Measurements from ENCODE around the gene HS3ST6.
"Not testable (repeated sequence)": the region's sequence is repeated elsewhere in the genome, so short reads cannot be mapped to it uniquely, and the experiment has no call there.

Gene HS3ST6

DNA sequence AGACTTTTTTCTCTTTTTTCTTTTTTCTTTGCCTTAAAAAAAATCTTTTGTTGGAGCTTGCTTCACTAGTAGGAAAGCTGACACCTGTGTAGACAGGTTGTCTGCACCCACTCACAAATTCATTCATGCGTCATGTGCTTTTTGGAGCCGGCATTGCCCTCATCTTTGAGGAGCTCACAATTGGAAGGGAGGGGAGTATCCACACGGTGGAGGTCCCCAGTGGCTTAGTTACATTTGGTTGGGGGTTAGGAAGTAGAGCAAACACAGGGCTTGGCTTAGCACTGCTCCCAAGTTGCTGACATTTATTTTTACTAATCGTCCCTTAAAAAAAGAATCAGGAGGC, 27.5 kb downstream of the HS3ST6 start:
- Histone ChIP-seq H3K4me1 (ENCODE audit: control insufficient read depth, insufficient read depth, low read length) (no peaks in the 10 kb centered on the region), H3K9ac (ENCODE audit: low read length) (no peak overlapping the region), H3K9me3 (ENCODE audit: control insufficient read depth, low read length) (no peaks in the 10 kb centered on the region), H3K27me3 (ENCODE audit: control insufficient read depth, insufficient read depth, low read length) (peaks cover 16% of the 10 kb centered on the region), H3K4me3 (ENCODE audit: low read length) (no peak overlapping the region), H3K36me3 (ENCODE audit: control insufficient read depth, insufficient read depth, low read length) (no peaks in the 10 kb centered on the region)

DNA sequence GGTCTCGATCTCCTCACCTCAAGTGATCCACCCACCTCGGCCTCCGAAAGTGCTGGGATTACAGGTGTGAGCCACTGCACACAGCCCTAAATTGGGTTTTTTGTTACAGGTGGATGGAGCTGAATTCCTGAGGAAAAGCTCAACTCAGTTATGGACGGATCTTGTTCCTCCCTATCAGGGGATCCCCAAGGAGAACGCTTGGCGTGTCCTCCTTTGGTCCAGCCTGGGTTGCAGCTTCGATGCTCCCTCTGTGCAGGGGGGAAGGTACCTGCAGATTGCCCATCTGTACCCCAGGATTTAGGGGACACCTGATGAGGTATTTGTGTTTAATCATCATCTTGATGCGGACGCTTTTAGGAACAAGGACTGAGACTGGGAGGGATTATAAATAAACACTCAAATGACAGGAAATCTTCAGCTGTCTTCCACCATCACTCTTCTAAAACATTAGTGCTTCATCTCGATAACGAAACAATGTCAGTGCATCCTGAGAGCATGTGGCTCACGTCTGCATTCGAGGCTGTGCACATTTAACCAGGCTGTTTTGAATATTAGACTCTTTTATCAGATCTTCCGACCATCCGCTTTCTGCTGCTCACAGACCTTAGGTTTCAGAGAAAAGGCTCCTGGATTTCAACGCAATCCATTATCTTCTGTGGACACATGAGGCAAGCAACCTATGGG, 28.0 kb downstream of the HS3ST6 start:
- no peak overlapping the region for H3K9ac ChIP-seq (ENCODE audit: low read length)
- no peaks in the 10 kb centered on the region for H3K36me3 ChIP-seq (ENCODE audit: control insufficient read depth, insufficient read depth, low read length)
- no peaks in the 10 kb centered on the region for H3K9me3 ChIP-seq (ENCODE audit: control insufficient read depth, low read length)
- no peak overlapping the region for H3K4me3 ChIP-seq (ENCODE audit: low read length)
- H3K27me3 ChIP-seq (ENCODE audit: control insufficient read depth, insufficient read depth, low read length) = peaks cover 16% of the 10 kb centered on the region
- no peaks in the 10 kb centered on the region for H3K4me1 ChIP-seq (ENCODE audit: control insufficient read depth, insufficient read depth, low read length)

DNA sequence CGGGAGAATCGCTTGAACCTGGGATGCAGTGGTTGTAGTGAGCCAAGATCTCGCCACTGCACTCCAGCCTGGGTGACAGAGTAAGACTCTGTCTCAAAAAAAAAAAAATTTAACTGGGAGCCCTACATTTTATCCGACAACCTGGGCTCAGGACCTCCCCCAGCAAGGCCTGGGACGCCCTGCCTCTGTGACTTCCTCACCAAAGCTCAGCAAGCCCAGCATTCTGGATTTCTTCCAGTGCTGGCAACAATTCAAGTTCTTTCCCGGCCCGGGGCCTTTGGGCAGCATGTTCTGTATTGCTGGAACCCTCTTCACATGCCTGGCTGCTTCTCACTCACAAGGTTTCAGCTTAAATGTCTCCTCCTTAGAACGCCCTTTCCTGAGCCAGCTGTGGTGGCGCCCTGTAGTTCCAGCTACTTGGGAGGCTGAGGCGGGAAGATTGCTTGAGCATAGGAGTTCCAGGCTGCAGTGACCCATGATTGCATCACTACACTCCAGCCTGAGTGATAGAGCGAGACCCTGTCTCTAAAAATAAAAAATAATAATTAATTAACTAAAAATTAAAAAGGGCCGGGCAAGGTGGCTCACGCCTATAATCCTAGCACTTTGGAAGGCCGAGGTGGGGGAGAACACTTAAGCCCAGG, 30.4 kb downstream of the HS3ST6 start:
- H3K4me3 ChIP-seq (ENCODE audit: low read length) = no peak overlapping the region
- H3K36me3 ChIP-seq (ENCODE audit: control insufficient read depth, insufficient read depth, low read length) = no peaks in the 10 kb centered on the region
- H3K9ac ChIP-seq (ENCODE audit: low read length) = no peak overlapping the region
- H3K27me3 ChIP-seq (ENCODE audit: control insufficient read depth, insufficient read depth, low read length) = peaks cover 15% of the 10 kb centered on the region
- H3K4me1 ChIP-seq (ENCODE audit: control insufficient read depth, insufficient read depth, low read length) = no peaks in the 10 kb centered on the region
- H3K9me3 ChIP-seq (ENCODE audit: control insufficient read depth, low read length) = no peaks in the 10 kb centered on the region

- H3K36me3 ChIP-seq (ENCODE audit: control insufficient read depth, insufficient read depth, low read length) = no peaks in the 10 kb centered on the region
- H3K9me3 ChIP-seq (ENCODE audit: control insufficient read depth, low read length) = no peaks in the 10 kb centered on the region
- H3K4me3 ChIP-seq (ENCODE audit: low read length) = no peak overlapping the region
- H3K9ac ChIP-seq (ENCODE audit: low read length) = no peak overlapping the region
- H3K27me3 ChIP-seq (ENCODE audit: control insufficient read depth, insufficient read depth, low read length) = peaks cover 4% of the 10 kb centered on the region
- H3K4me1 ChIP-seq (ENCODE audit: control insufficient read depth, insufficient read depth, low read length) = no peaks in the 10 kb centered on the region
Observed at GRCh38 chr16:1884889-1885288, 33.3 kb downstream of the HS3ST6 start.

DNA sequence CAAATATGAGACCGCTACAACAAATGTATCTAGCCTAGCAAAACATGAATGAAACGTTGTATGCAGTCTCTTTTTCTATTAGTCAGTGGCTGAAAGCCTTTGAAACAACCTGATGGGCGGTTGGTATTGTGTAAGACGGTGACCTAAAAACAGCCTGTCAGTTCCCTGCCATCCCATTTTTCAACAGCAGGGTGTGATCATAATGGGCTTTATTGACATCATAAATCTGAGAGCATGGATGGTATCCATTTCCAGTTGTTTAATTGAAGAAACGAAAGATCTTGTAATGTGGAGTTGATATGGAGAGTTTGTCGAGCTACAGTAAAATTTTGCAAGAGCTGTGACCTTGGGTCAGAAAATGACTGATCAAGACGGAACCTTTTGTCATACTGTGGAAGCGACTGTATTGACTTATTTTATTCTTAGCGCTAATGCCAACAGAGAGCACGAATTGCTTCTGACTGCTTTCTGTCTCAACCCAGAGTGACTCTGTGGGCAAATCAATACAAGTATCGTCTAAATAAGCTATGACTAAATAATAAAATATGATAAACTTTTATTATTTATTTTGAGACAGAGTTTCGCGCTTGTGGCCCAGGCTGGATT, 34.0 kb downstream of the HS3ST6 start:
- H3K27me3 ChIP-seq (ENCODE audit: control insufficient read depth, insufficient read depth, low read length) = peaks cover 4% of the 10 kb centered on the region
- H3K9me3 ChIP-seq (ENCODE audit: control insufficient read depth, low read length) = no peaks in the 10 kb centered on the region
- H3K9ac ChIP-seq (ENCODE audit: low read length) = no peak overlapping the region
- H3K4me3 ChIP-seq (ENCODE audit: low read length) = no peak overlapping the region
- H3K4me1 ChIP-seq (ENCODE audit: control insufficient read depth, insufficient read depth, low read length) = no peaks in the 10 kb centered on the region
- no peaks in the 10 kb centered on the region for H3K36me3 ChIP-seq (ENCODE audit: control insufficient read depth, insufficient read depth, low read length)

GRCh38 chr16:1881172-1881571, 37.0 kb downstream of the HS3ST6 start:
- not testable (repeated sequence) for H3K9me3 ChIP-seq (ENCODE audit: control insufficient read depth, low read length); H3K4me1 ChIP-seq (ENCODE audit: control insufficient read depth, insufficient read depth, low read length); H3K9ac ChIP-seq (ENCODE audit: low read length); H3K4me3 ChIP-seq (ENCODE audit: low read length); H3K36me3 ChIP-seq (ENCODE audit: control insufficient read depth, insufficient read depth, low read length)
- H3K27me3 ChIP-seq (ENCODE audit: control insufficient read depth, insufficient read depth, low read length) = peaks cover 12% of the 10 kb centered on the region

GRCh38 chr16:1879477-1879876, 38.7 kb downstream of the HS3ST6 start:
- Histone ChIP-seq H3K9ac (ENCODE audit: low read length) (no peak overlapping the region), H3K4me3 (ENCODE audit: low read length) (no peak overlapping the region), H3K4me1 (ENCODE audit: control insufficient read depth, insufficient read depth, low read length) (no peaks in the 10 kb centered on the region), H3K9me3 (ENCODE audit: control insufficient read depth, low read length) (no peaks in the 10 kb centered on the region), H3K27me3 (ENCODE audit: control insufficient read depth, insufficient read depth, low read length) (peaks cover 8% of the 10 kb centered on the region), H3K36me3 (ENCODE audit: control insufficient read depth, insufficient read depth, low read length) (no peaks in the 10 kb centered on the region)

DNA sequence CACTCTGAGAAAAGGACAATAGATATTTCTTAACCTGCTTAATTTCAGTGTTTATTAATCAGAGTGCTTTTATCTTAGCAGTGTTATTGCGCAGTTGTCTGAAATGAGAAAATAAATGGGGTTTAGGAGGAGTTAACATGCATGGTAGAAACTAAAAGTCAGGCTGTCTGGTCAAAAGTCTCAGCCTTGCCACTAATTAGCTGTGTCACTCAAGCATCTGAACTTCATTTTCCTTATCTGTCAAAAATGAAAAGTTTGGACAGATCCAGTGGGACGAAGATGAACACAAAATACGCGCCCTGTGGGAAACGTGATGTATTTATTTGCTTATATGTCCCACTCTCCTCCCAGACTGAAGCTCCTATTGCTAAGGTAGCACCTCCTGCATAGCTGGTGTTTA, 40.0 kb downstream of the HS3ST6 start:
- Histone ChIP-seq H3K9me3 (ENCODE audit: control insufficient read depth, low read length) (no peaks in the 10 kb centered on the region), H3K27me3 (ENCODE audit: control insufficient read depth, insufficient read depth, low read length) (peaks cover 8% of the 10 kb centered on the region), H3K4me3 (ENCODE audit: low read length) (no peak overlapping the region), H3K9ac (ENCODE audit: low read length) (no peak overlapping the region), H3K36me3 (ENCODE audit: control insufficient read depth, insufficient read depth, low read length) (no peaks in the 10 kb centered on the region), H3K4me1 (ENCODE audit: control insufficient read depth, insufficient read depth, low read length) (no peaks in the 10 kb centered on the region)

GRCh38 chr16:1877804-1878203, 40.4 kb downstream of the HS3ST6 start:
- Histone ChIP-seq H3K27me3 (ENCODE audit: control insufficient read depth, insufficient read depth, low read length) (peaks cover 8% of the 10 kb centered on the region), H3K9ac (ENCODE audit: low read length) (no peak overlapping the region), H3K36me3 (ENCODE audit: control insufficient read depth, insufficient read depth, low read length) (no peaks in the 10 kb centered on the region), H3K4me1 (ENCODE audit: control insufficient read depth, insufficient read depth, low read length) (no peaks in the 10 kb centered on the region), H3K4me3 (ENCODE audit: low read length) (no peak overlapping the region), H3K9me3 (ENCODE audit: control insufficient read depth, low read length) (no peaks in the 10 kb centered on the region)

GRCh38 chr16:1877089-1877488, 41.1 kb downstream of the HS3ST6 start:
- H3K27me3 ChIP-seq (ENCODE audit: control insufficient read depth, insufficient read depth, low read length) = peaks cover 15% of the 10 kb centered on the region
- H3K36me3 ChIP-seq (ENCODE audit: control insufficient read depth, insufficient read depth, low read length) = no peaks in the 10 kb centered on the region
- no peak overlapping the region for H3K4me3 ChIP-seq (ENCODE audit: low read length)
- no peak overlapping the region for H3K9ac ChIP-seq (ENCODE audit: low read length)
- H3K9me3 ChIP-seq (ENCODE audit: control insufficient read depth, low read length) = no peaks in the 10 kb centered on the region
- no peaks in the 10 kb centered on the region for H3K4me1 ChIP-seq (ENCODE audit: control insufficient read depth, insufficient read depth, low read length)

GRCh38 chr16:1876468-1876867, 41.7 kb downstream of the HS3ST6 start:
- H3K36me3 ChIP-seq (ENCODE audit: control insufficient read depth, insufficient read depth, low read length) = no peaks in the 10 kb centered on the region
- H3K27me3 ChIP-seq (ENCODE audit: control insufficient read depth, insufficient read depth, low read length) = peaks cover 19% of the 10 kb centered on the region
- no peaks in the 10 kb centered on the region for H3K4me1 ChIP-seq (ENCODE audit: control insufficient read depth, insufficient read depth, low read length)
- H3K4me3 ChIP-seq (ENCODE audit: low read length) = no peak overlapping the region
- no peak overlapping the region for H3K9ac ChIP-seq (ENCODE audit: low read length)
- no peaks in the 10 kb centered on the region for H3K9me3 ChIP-seq (ENCODE audit: control insufficient read depth, low read length)

DNA sequence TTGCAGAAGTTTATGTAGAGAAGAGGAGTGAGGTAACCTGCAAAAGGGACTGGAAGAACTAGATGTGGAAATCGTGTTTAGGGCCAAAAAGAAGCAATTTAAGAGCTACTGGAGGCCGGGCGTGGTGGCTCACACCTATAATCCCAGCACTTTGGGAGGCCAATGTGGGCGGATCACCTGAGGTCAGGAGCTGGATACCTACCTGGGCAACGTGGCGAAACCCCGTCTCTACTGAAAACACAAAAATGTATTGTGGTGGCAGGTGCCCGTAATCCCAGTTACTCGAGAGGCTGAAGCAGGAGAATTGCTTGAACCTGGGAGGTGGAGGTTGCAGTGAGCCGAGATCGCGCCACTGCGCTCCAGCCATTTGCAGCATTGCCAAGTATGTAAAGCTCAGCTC, 42.1 kb downstream of the HS3ST6 start:
- not testable (repeated sequence) for H3K36me3 ChIP-seq (ENCODE audit: control insufficient read depth, insufficient read depth, low read length); H3K4me1 ChIP-seq (ENCODE audit: control insufficient read depth, insufficient read depth, low read length); H3K9me3 ChIP-seq (ENCODE audit: control insufficient read depth, low read length); H3K9ac ChIP-seq (ENCODE audit: low read length); H3K4me3 ChIP-seq (ENCODE audit: low read length)
- peaks cover 19% of the 10 kb centered on the region for H3K27me3 ChIP-seq (ENCODE audit: control insufficient read depth, insufficient read depth, low read length)
